GM18861 (cell line): ENCODE measurements around the gene ABHD13.

Experiments
- ATAC-seq: cut with Tn5 transposase; IDR thresholded peaks from one replicate; pipeline ENCODE4 v1.9.1; 2021; ENCODE audit not compliant: unreplicated experiment

Gene ABHD13

GRCh38 chr13:108281901-108282300, 63.7 kb downstream of the ABHD13 start:
- ATAC-seq = no peak

- no peak for ATAC-seq
These were observed 64.9 kb downstream of the ABHD13 start for GRCh38 chr13:108283110-108283509.
